ENCODE measurements around the gene TAT.
A peak's percentile ranks its signal among the peaks of the same experiment; 100 is the strongest.
"Not testable (repeated sequence)": the region's sequence is repeated elsewhere in the genome, so short reads cannot be mapped to it uniquely, and the experiment has no call there.

TAT gene

DNA sequence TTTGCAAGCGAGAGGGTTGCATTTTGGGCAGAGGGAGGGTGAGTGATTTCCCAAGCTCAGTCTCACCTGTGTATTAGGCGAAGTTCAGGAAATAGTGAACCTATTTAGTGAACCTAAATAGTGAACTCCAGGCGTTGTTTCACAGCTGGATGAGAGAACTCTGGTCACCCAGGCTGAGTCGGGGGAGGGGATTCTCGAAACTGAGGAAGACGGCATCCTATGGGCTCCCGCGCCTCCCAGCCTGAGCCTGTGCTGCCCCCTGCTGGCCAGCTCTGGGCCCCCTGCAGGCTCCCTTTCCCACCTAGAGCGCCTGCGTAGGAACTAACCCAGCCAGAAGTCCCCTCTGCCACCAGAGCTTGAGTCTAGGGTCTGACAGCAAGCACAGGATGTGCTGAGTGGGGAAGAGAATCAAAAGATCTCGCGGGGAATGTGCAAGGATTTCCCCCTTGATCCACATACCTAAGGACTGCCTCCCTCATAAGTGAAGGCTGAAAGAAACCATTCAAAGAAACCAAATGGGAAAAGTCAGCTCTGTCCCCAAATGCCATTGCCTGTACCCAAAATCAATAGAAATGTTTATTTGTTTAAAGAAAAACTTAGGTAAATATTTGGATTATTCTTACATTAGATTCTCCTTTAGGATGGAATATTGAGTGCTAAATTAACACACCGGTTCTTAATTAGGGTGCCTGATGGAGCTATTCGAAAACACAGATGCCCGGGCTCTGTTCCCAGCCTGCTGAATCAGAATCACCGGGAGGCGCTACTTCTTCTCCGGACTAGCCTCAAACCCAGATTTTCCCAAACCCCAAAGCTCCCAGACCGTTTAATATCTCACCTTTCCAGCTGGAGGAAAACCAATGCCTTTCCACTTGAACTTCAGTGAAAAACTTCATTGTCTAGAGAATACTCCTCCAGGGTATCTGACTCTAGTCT lies 34.3 kb upstream of the TAT start:
- TF ChIP-seq, protein P1, sequence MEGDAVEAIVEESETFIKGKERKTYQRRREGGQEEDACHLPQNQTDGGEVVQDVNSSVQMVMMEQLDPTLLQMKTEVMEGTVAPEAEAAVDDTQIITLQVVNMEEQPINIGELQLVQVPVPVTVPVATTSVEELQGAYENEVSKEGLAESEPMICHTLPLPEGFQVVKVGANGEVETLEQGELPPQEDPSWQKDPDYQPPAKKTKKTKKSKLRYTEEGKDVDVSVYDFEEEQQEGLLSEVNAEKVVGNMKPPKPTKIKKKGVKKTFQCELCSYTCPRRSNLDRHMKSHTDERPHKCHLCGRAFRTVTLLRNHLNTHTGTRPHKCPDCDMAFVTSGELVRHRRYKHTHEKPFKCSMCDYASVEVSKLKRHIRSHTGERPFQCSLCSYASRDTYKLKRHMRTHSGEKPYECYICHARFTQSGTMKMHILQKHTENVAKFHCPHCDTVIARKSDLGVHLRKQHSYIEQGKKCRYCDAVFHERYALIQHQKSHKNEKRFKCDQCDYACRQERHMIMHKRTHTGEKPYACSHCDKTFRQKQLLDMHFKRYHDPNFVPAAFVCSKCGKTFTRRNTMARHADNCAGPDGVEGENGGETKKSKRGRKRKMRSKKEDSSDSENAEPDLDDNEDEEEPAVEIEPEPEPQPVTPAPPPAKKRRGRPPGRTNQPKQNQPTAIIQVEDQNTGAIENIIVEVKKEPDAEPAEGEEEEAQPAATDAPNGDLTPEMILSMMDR (IDR thresholded peaks at IDR 0.05; ENCODE audit: low read depth, low read length): peak; percentile 89
- peak; percentile 47 for DNase-seq (ENCODE audit: low read depth, low spot score)
- H3K4me3 ChIP-seq (ENCODE audit: low read depth, low read length): no peak overlapping the region
- in situ Hi-C loops (cut with HindIII; ENCODE audit: low sequenced_read_pairs): no loop called here

DNA sequence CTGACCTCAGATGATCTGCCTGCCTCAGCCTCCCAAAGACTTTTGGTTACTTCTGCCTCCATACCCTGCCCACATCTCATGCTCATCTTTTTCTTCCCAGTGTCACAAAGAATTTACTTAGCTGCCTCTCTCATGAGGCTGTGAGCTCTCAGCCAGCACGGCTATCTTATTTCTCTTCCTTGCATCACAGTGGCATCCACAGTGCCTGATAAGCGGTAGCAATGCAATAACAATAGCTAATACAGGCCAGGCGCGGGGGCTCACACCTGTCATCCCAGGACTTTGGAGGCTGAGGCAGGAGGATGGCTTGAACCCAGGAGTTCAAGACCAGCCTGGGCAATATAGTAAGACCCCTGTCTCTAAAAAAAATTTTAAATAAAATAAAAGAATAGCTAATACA lies 33.6 kb upstream of the TAT start:
- TF ChIP-seq, protein P1 (IDR thresholded peaks at IDR 0.05; ENCODE audit: low read depth, low read length): no peak
- in situ Hi-C loops (cut with HindIII; ENCODE audit: low sequenced_read_pairs): no loop called here
- no peak overlapping the region for H3K4me3 ChIP-seq (ENCODE audit: low read depth, low read length)
- DNase-seq (ENCODE audit: low read depth, low spot score): no peak

DNA sequence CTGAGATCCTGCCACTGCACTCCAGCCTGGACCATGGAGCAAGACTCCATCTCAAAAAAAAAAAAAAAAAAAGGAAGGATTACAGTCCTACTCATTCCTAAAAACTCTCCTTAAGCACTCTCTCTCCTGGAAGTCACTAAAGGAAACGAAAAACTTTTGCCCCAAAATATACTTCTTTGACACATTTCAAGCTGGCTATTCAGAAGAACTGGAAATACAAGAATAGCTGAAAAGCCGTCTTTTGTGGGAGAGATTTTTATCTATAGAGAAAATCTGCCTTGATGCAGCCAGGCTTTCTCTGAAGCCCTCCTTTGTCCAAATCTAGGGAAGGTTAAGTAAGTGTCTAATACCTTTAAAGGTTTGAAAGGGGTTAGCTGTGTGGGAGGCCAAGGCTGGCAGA lies 32.2 kb upstream of the TAT start:
- DNase-seq (ENCODE audit: low read depth, low spot score): no peak
- TF ChIP-seq, protein P1 (IDR thresholded peaks at IDR 0.05; ENCODE audit: low read depth, low read length): no peak
- in situ Hi-C loops (cut with HindIII; ENCODE audit: low sequenced_read_pairs): no loop called here
- no peak overlapping the region for H3K4me3 ChIP-seq (ENCODE audit: low read depth, low read length)

DNA sequence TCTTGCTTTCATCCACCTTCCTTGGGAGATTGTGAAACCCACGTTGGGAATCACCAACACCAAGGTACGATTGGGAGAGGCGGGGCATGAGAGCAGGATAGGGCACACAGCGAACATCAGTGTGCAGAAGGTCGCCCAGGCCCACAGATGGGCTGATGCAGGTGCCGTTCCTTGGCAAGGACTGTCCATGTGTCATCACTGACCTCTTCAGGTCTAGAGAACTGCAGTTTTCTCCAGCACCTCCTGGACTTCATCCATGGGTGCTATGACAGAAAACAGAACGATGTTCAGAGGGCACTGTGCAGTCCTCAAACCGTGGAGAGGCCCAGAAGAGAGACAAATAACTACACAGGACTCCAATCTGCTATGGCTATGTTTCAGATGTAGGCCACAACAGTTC lies 23.9 kb upstream of the TAT start:
- H3K4me3 ChIP-seq (ENCODE audit: low read depth, low read length): no peak overlapping the region
- TF ChIP-seq, protein P1 (IDR thresholded peaks at IDR 0.05; ENCODE audit: low read depth, low read length): no peak
- no peak for DNase-seq (ENCODE audit: low read depth, low spot score)
- in situ Hi-C loops (cut with HindIII; ENCODE audit: low sequenced_read_pairs): no loop called here

DNA sequence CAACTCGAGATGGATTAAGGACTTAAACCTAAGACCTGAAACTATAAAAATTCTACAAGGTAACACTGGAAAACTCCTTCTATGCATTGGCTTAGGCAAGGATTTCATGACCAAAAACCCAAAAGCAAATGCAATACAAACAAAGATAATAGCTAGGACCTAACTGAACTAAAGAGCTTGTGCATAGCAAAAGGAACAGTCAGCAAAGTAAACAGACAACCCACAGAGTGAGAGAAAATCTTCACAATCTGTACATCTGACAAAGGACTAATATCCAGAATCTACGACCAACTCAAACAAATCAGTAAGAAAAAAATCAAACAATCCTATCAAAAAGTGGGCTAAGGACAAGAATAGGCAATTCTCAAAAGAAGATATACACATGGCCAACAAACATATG lies 21.5 kb upstream of the TAT start:
- in situ Hi-C loops (cut with HindIII; ENCODE audit: low sequenced_read_pairs); DNase-seq (ENCODE audit: low read depth, low spot score); H3K4me3 ChIP-seq (ENCODE audit: low read depth, low read length): not testable (repeated sequence)

DNA sequence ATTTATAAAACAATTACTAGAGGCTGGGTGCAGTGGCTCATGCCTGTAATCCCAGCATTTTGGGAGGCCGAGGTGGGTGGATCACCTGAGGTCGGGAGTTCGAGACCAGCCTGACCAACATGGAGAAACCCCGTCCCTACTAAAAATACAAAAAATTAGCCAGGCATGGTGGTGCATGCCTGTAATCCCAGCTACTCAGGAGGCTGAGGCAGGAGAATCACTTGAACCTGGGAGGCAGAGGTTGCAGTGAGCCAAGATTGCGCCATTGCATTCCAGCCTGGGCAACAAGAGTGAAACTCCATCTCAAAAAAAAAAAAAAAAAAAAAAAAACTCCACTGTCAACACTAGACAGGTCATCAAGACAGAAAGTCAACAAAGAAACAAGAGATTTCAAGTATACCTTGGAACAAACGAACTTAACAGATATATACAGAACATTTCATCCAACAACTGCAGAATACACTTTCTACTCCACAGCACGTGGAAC lies 18.5 kb upstream of the TAT start:
- DNase-seq (ENCODE audit: low read depth, low spot score); in situ Hi-C loops (cut with HindIII; ENCODE audit: low sequenced_read_pairs); H3K4me3 ChIP-seq (ENCODE audit: low read depth, low read length): not testable (repeated sequence)

DNA sequence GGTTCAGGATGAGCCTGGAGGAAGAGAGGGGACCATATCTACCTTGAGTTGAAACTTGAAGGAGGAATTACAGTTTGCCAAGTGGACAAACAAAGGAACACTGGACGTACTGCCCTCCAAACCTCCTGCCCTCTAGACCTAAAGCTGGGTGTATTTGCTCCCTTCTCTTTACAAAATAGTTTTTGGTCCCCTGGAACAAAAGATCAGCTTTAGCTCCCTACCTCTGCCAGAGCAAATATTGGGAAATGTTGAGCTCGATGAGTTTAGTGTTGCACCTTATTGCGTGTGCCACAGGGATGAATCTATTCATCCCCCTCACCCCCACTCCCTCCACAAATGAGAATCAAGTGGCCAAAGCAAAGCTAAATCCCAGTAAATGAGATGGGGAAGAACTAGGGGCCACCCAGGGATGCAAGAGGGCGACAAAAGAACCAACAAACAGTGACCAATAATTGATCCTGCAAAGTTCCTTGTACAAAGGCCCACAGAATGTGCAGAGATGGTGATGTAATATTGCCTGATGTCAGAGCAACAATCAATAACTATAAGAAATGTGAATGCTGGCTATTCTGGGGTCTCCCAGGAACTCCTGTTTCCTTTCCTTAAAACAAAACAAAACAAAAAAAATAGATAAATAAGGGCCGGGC lies 17.2 kb upstream of the TAT start:
- in situ Hi-C loops (cut with HindIII; ENCODE audit: low sequenced_read_pairs): no loop called here
- TF ChIP-seq, protein P1 (IDR thresholded peaks at IDR 0.05; ENCODE audit: low read depth, low read length): no peak
- no peak overlapping the region for H3K4me3 ChIP-seq (ENCODE audit: low read depth, low read length)
- DNase-seq (ENCODE audit: low read depth, low spot score): no peak

Data from astrocyte of the spinal cord (primary cell).